Measurements from ENCODE around the gene GRM2. TPM values are rescaled to one million over a fixed set of nuclear protein-coding genes. Genes with fewer than 3 reads are reported as not detected.

The GRM2 gene
- total and polyA plus RNA-seq, 2 of the 8 experiments (the other 6 are each of a cell fraction or from before 2014, with no cell fraction given), result 3.9 to 10.5 TPM

GRCh38 chr3:51687431-51688205, 19.2 kb upstream of the GRM2 start:
- Histone ChIP-seq H2BK12ac (ENCODE audit: low read depth, low read length) (no peak overlapping the region), H3K4ac (replicated peaks; ENCODE audit: insufficient read length, low read depth, low read length) (no peak overlapping the region), H3K79me1 (ENCODE audit: low read depth, low read length) (no peaks in the 10 kb centered on the region; the same call in 1 of the 2 replicates), H3K56ac (replicated peaks; ENCODE audit: insufficient read length, low read depth, low read length) (no peak overlapping the region), H2AFZ (ENCODE audit: low read length) (no peak overlapping the region), H3K4me1 (replicated peaks in 1 of 4; ENCODE audit: control insufficient read depth in 3 of 4, insufficient read depth in 4 of 4, low read length in 3 of 4) (peaks cover 0 to 7% (median 2%) of the 10 kb centered on the region in 4 experiments; a peak in 2 of 7 replicates), H3K9ac (replicated peaks in 1 of 4; ENCODE audit: extremely low read depth in 1 of 4, low read depth in 3 of 4, low read length in 3 of 4) (no peak overlapping the region), H2BK15ac (ENCODE audit: low read length) (no peak overlapping the region), H3K23ac (ENCODE audit: insufficient read length) (no peak overlapping the region), H2BK20ac (ENCODE audit: low read length) (no peak overlapping the region), H4K91ac (replicated peaks; ENCODE audit: insufficient read length, low read length) (no peak overlapping the region), H3K9me3 (ENCODE audit: insufficient read depth in 2 of 2, low read depth in 1 of 2, low read length in 1 of 2) (no peaks in the 10 kb centered on the region), H3K27ac (ENCODE audit: low read depth, low read length) (no peak overlapping the region), H2AK5ac (ENCODE audit: low read depth, low read length) (no peak overlapping the region), H3K79me2 (ENCODE audit: control insufficient read depth in 1 of 2, insufficient read depth in 2 of 2, low read length in 2 of 2) (no peaks in the 10 kb centered on the region), H3K4me2 (ENCODE audit: insufficient read depth in 1 of 2, low read depth in 2 of 2, low read length in 2 of 2) (no peak overlapping the region), H2BK120ac (replicated peaks; ENCODE audit: low read depth, low read length) (no peak overlapping the region), H4K8ac (ENCODE audit: extremely low read depth, insufficient read depth, low read length) (no peak overlapping the region), H3K23me2 (ENCODE audit: low read depth, low read length) (no peaks in the 10 kb centered on the region), H2BK5ac (ENCODE audit: low read depth, low read length) (no peak overlapping the region), H3K18ac (ENCODE audit: extremely low read depth, low read length) (no peak overlapping the region), H4K20me1 (replicated peaks in 1 of 2; ENCODE audit: control insufficient read depth in 1 of 2, insufficient read depth in 2 of 2, low read length in 2 of 2) (peaks cover 0 to 2% of the 10 kb centered on the region in 2 experiments), H3K36me3 (ENCODE audit: control insufficient read depth in 2 of 4, insufficient read depth in 4 of 4, low read length in 3 of 4) (no peaks in the 10 kb centered on the region), H4K5ac (ENCODE audit: insufficient read length, low read depth, low read length) (no peak overlapping the region), H3K4me3 (ENCODE audit: extremely low read depth in 1 of 4, insufficient read depth in 2 of 4, low read depth in 3 of 4, low read length in 4 of 4) (no peak overlapping the region), H3K14ac (ENCODE audit: insufficient read length) (no peak overlapping the region), H3K27me3 (replicated peaks in 1 of 4; ENCODE audit: control insufficient read depth in 3 of 4, extremely low read depth in 1 of 4, insufficient read depth in 3 of 4, low read length in 3 of 4) (peaks cover 0 to 1% (median 0%) of the 10 kb centered on the region in 4 experiments; a peak in 1 of 7 replicates)
- TF ChIP-seq EZH2 (IDR thresholded peaks at IDR 0.05; ENCODE audit: low read depth, low read length, severe bottlenecking) (no peak), TAF7 (optimal IDR thresholded peaks at IDR 0.05; ENCODE audit: borderline replicate concordance, low read depth, low read length) (no peak), TCF12 (IDR thresholded peaks at IDR 0.05; ENCODE audit: low read depth, low read length) (no peak), RFX5 (IDR thresholded peaks at IDR 0.05; ENCODE audit: borderline replicate concordance, low read depth, low read length) (no peak), BACH1 (IDR thresholded peaks at IDR 0.05; ENCODE audit: low read length) (no peak), GTF2F1 (IDR thresholded peaks at IDR 0.05; ENCODE audit: borderline replicate concordance, low read depth, low read length) (no peak), FOSL1 (IDR thresholded peaks at IDR 0.05; ENCODE audit: insufficient read depth, low read depth, low read length) (no peak), JUN (IDR thresholded peaks at IDR 0.05; ENCODE audit: low read depth, low read length) (no peak)
- ChIA-PET CTCF (ENCODE audit: partially characterized antibody) (interaction anchor here (0.6 to 8.2 kb wide), 9 partner anchors 12 to 186 kb away, joined by 3 to 31 read pairs (median 4); no protein-coding TSS in a partner anchor), POLR2A (ENCODE audit: partially characterized antibody) (interaction anchor here (0.8 to 2.3 kb wide), 3 partner anchors 15 to 302 kb away, joined by 3 to 7 read pairs (median 5); partner anchors contain the start of genes MANF and TEX264)
- WGBS, 2 experiments (ENCODE audit: extremely low coverage in 1 of 2, insufficient coverage in 1 of 2, insufficient read length in 1 of 2, insufficient replicate concordance in 2 of 2, low coverage in 1 of 2, low lambda C conversion rate in 2 of 2, missing lambda C conversion rate in 1 of 2), result 90% methylated on average over 14 of the region's 14 CpGs; no CpG with 5 or more reads in 1 of the 2 experiments
- DNase-seq (ENCODE audit: low read depth in 1 of 2, low spot score in 2 of 2) (no peak), FAIRE-seq (no peak)

Measured in H1 (cell line).